Adrenal gland (tissue), 5 donors: ENCODE results near the gene SUFU.

Experiments
- CTCF ChIP-seq, 6 experiments: fragments of 450-650 bp in 4 of 6; fragments of 200-600 bp in 2 of 6; sonication (generic) in 1 of 6; IDR thresholded peaks; 1 replicate in 5 of 6; 2 replicates in 1 of 6; pipeline versions ENCODE4 v1.5.1 to v1.8.0; 2016 to 2021; ENCODE audit warnings: antibody characterized with exemption in 6 of 6, mild to moderate bottlenecking in 2 of 6, moderate library complexity in 1 of 6
- POLR2A ChIP-seq, 2 donors: fragments of 450-650 bp; IDR thresholded peaks; one replicate each; pipeline ENCODE4 v1.6.1; 2017; ENCODE audit warnings: antibody characterized with exemption in 2 of 2, mild to moderate bottlenecking in 2 of 2, moderate library complexity in 1 of 2
- donor health status: DM: no; HTN: no; CAD: no.

- TF ChIP-seq CTCF (IDR thresholded peaks at IDR 0.05) (no peak), POLR2A (IDR thresholded peaks at IDR 0.05) (no peak)
These were observed 4.4 kb upstream of the SUFU start for GRCh38 chr10:102499356-102499755.
